ENCODE data around the gene PDF.

PDF gene

GRCh38 chr16:69338557-69339288 is 8.3 kb upstream of the PDF start:
- DNase-seq, result no peak

GRCh38 chr16:69334696-69335095 is 4.3 kb upstream of the PDF start:
- DNase-seq, result no peak

- DNase-seq, result no peak
Observed at GRCh38 chr16:69329369-69330285, 761 bp downstream of the PDF start.

GRCh38 chr16:69328854-69329316 is 1.5 kb downstream of the PDF start:
- no peak for DNase-seq

GRCh38 chr16:69327585-69328310 is 2.6 kb downstream of the PDF start:
- no peak for DNase-seq

GRCh38 chr16:69326172-69326873 is 4.1 kb downstream of the PDF start:
- DNase-seq, result no peak

- no peak for DNase-seq
Observed at GRCh38 chr16:69325784-69326171, 4.6 kb downstream of the PDF start.

- DNase-seq, result no peak
Observed at GRCh38 chr16:69324585-69325253, 5.7 kb downstream of the PDF start.

GRCh38 chr16:69324013-69324531 is 6.3 kb downstream of the PDF start:
- DNase-seq, result no peak

GRCh38 chr16:69323415-69323814 is 7.0 kb downstream of the PDF start:
- no peak for DNase-seq

- DNase-seq, result no peak
Observed at GRCh38 chr16:69322343-69322742, 8.0 kb downstream of the PDF start.

GRCh38 chr16:69321080-69321479 is 9.3 kb downstream of the PDF start:
- DNase-seq, result no peak

- no peak for DNase-seq
Observed at GRCh38 chr16:69320740-69321073, 9.7 kb downstream of the PDF start.

GRCh38 chr16:69319826-69320739 is 10.3 kb downstream of the PDF start:
- DNase-seq, result no peak

GRCh38 chr16:69319381-69319780 is 11.0 kb downstream of the PDF start:
- DNase-seq, result no peak

- DNase-seq, result no peak
Observed at GRCh38 chr16:69318911-69319289, 11.5 kb downstream of the PDF start.

- no peak for DNase-seq
Observed at GRCh38 chr16:69318177-69318910, 12.0 kb downstream of the PDF start.

- DNase-seq, result no peak
Observed at GRCh38 chr16:69316595-69317034, 13.8 kb downstream of the PDF start.

GRCh38 chr16:69315486-69316311 is 14.7 kb downstream of the PDF start:
- no peak for DNase-seq
